ENCODE data around the gene GMDS. TPM values are rescaled to one million over a fixed set of nuclear protein-coding genes. Genes with fewer than 3 reads are reported as not detected.
A peak's percentile ranks its signal among the peaks of the same experiment; 100 is the strongest.

Gene GMDS
- total RNA-seq, 2 donors from 2014 or later = 25.4 to 29.5 TPM

DNA sequence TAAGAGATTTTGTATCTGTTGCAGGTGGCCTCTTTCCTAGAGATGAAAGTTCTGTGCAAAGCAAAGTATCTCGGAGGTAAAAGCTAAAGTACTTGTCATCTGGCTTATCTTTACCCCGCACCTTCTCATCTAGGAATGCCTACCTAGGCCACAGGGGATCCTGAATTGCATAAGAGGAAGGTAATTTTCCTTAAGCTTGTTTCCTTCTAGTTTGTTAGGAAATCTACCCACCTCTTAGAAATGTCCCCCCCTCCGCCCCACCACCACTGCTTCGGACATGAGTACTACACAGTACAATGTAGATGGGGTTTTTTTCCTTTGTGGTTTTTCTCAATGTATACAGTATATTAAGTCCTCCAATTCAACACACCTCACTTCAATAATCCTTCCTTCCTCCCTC is 614.2 kb downstream of the GMDS start:
- no peak overlapping the region for H3K27ac ChIP-seq (ENCODE audit: low read depth, low read length)
- Mint-ChIP-seq H3K4me3 (no peak overlapping the region), H3K4me1 (peaks cover 8% of the 10 kb centered on the region), H3K36me3 (ENCODE audit: low read depth) (no peaks in the 10 kb centered on the region), H3K27ac (no peak overlapping the region), H3K27me3 (ENCODE audit: insufficient read depth) (peaks cover 35% of the 10 kb centered on the region), H3K9me3 (no peaks in the 10 kb centered on the region)
- no peak overlapping the region for H3K4me3 ChIP-seq (ENCODE audit: low read length)
- peak; percentile 34 for DNase-seq
- H3K9ac ChIP-seq (ENCODE audit: extremely low read depth, low read length, poor library complexity, severe bottlenecking) = no peak overlapping the region
- H3K4me1 ChIP-seq (ENCODE audit: control insufficient read depth, insufficient read depth, low read length) = peaks cover 13% of the 10 kb centered on the region
- WGBS, 2 experiments (ENCODE audit: insufficient coverage in 1 of 2, insufficient read length in 1 of 2) = 83% methylated on average over 1 of the region's 4 CpGs; no CpG with 5 or more reads in 1 of the 2 experiments
- TF ChIP-seq, protein P1, sequence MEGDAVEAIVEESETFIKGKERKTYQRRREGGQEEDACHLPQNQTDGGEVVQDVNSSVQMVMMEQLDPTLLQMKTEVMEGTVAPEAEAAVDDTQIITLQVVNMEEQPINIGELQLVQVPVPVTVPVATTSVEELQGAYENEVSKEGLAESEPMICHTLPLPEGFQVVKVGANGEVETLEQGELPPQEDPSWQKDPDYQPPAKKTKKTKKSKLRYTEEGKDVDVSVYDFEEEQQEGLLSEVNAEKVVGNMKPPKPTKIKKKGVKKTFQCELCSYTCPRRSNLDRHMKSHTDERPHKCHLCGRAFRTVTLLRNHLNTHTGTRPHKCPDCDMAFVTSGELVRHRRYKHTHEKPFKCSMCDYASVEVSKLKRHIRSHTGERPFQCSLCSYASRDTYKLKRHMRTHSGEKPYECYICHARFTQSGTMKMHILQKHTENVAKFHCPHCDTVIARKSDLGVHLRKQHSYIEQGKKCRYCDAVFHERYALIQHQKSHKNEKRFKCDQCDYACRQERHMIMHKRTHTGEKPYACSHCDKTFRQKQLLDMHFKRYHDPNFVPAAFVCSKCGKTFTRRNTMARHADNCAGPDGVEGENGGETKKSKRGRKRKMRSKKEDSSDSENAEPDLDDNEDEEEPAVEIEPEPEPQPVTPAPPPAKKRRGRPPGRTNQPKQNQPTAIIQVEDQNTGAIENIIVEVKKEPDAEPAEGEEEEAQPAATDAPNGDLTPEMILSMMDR (conservative IDR thresholded peaks at IDR 0.05) = no peak
- H3K36me3 ChIP-seq (ENCODE audit: control insufficient read depth, insufficient read depth, low read length) = no peaks in the 10 kb centered on the region
- H3K27me3 ChIP-seq (ENCODE audit: control insufficient read depth, insufficient read depth, low read length, poor library complexity, severe bottlenecking) = peaks cover 20% of the 10 kb centered on the region
- no peaks in the 10 kb centered on the region for H3K9me3 ChIP-seq (ENCODE audit: control insufficient read depth, low read length)

DNA sequence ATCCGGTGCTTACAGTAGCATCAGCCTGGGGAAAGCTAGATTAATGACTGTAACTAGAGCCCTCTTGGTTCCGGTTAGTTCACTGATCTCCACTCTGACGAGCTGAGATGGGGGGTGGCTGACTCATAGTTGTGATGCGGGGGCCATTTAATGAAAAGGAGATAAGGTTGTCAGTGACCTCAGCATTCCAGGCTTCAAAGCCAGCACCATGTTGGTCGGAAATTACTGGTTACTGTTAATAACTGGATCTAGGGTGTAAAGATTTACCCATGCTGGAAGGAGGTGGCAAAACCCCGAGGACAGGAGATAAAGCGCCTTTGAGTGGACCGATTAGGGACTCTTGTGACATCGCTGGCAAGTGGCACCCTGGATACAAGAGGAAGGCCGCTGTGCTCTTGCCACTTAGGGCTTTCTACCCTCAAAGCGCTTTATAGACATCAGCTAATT is 614.6 kb downstream of the GMDS start:
- H3K36me3 ChIP-seq (ENCODE audit: control insufficient read depth, insufficient read depth, low read length) = no peaks in the 10 kb centered on the region
- Mint-ChIP-seq H3K27ac (no peak overlapping the region), H3K4me3 (no peak overlapping the region), H3K36me3 (ENCODE audit: low read depth) (no peaks in the 10 kb centered on the region), H3K9me3 (no peaks in the 10 kb centered on the region), H3K4me1 (peaks cover 8% of the 10 kb centered on the region), H3K27me3 (ENCODE audit: insufficient read depth) (peaks cover 39% of the 10 kb centered on the region)
- peak; percentile 44 for DNase-seq
- H3K4me1 ChIP-seq (ENCODE audit: control insufficient read depth, insufficient read depth, low read length) = peaks cover 13% of the 10 kb centered on the region
- no peaks in the 10 kb centered on the region for H3K9me3 ChIP-seq (ENCODE audit: control insufficient read depth, low read length)
- H3K9ac ChIP-seq (ENCODE audit: extremely low read depth, low read length, poor library complexity, severe bottlenecking) = no peak overlapping the region
- H3K4me3 ChIP-seq (ENCODE audit: low read length) = no peak overlapping the region
- H3K27ac ChIP-seq (ENCODE audit: low read depth, low read length) = no peak overlapping the region
- TF ChIP-seq, protein P1 (conservative IDR thresholded peaks at IDR 0.05) = no peak
- peaks cover 25% of the 10 kb centered on the region for H3K27me3 ChIP-seq (ENCODE audit: control insufficient read depth, insufficient read depth, low read length, poor library complexity, severe bottlenecking)
- 87% methylated on average over 6 to 11 of the region's 11 CpGs for WGBS, 2 experiments (ENCODE audit: insufficient coverage in 1 of 2, insufficient read length in 1 of 2)

DNA sequence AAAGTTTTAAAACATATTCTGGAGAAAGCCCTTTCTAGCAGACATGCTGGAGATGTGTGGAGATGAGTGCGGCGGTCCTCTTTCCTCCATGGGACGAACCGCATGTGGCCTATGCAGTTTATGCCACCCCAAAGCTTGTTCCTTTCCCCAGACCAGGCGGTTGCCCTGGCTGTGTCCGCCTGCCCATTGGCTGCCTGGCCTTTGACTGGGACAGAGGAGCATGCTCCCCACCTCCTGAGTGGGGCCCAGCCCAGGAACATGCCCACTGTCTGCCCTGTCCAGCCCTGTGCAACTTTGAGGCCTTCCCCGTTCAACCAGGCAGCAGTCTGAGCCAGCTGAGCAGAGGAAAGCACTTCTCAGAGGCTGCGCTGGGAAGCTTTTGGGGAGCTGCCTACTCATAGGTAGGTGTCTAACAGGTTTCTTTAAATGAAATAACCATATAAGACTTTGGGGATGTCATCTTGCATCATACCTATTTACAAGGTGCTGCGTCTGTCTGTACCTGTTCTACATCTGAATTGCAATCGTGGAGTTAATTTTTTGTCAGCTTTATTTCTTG is 615.1 kb downstream of the GMDS start:
- H3K27me3 ChIP-seq (ENCODE audit: control insufficient read depth, insufficient read depth, low read length, poor library complexity, severe bottlenecking) = peaks cover 30% of the 10 kb centered on the region
- Mint-ChIP-seq H3K4me3 (no peak overlapping the region), H3K27me3 (ENCODE audit: insufficient read depth) (peaks cover 44% of the 10 kb centered on the region), H3K27ac (no peak overlapping the region), H3K9me3 (no peaks in the 10 kb centered on the region), H3K36me3 (ENCODE audit: low read depth) (no peaks in the 10 kb centered on the region), H3K4me1 (peaks cover 11% of the 10 kb centered on the region)
- TF ChIP-seq, protein P1 (conservative IDR thresholded peaks at IDR 0.05) = no peak
- DNase-seq = no peak
- H3K9me3 ChIP-seq (ENCODE audit: control insufficient read depth, low read length) = no peaks in the 10 kb centered on the region
- no peak overlapping the region for H3K9ac ChIP-seq (ENCODE audit: extremely low read depth, low read length, poor library complexity, severe bottlenecking)
- no peak overlapping the region for H3K27ac ChIP-seq (ENCODE audit: low read depth, low read length)
- whole genome bisulfite sequencing, 2 experiments (ENCODE audit: insufficient coverage in 1 of 2, insufficient read length in 1 of 2) = 95 to 99% methylated on average over 8 to 10 of the region's 10 CpGs
- H3K36me3 ChIP-seq (ENCODE audit: control insufficient read depth, insufficient read depth, low read length) = no peaks in the 10 kb centered on the region
- H3K4me1 ChIP-seq (ENCODE audit: control insufficient read depth, insufficient read depth, low read length) = peaks cover 13% of the 10 kb centered on the region
- H3K4me3 ChIP-seq (ENCODE audit: low read length) = no peak overlapping the region

All from endodermal cell (in vitro differentiated cells).